Measurements from ENCODE around the gene CD164L2.
A peak's percentile ranks its signal among the peaks of the same experiment; 100 is the strongest.

The CD164L2 gene

DNA sequence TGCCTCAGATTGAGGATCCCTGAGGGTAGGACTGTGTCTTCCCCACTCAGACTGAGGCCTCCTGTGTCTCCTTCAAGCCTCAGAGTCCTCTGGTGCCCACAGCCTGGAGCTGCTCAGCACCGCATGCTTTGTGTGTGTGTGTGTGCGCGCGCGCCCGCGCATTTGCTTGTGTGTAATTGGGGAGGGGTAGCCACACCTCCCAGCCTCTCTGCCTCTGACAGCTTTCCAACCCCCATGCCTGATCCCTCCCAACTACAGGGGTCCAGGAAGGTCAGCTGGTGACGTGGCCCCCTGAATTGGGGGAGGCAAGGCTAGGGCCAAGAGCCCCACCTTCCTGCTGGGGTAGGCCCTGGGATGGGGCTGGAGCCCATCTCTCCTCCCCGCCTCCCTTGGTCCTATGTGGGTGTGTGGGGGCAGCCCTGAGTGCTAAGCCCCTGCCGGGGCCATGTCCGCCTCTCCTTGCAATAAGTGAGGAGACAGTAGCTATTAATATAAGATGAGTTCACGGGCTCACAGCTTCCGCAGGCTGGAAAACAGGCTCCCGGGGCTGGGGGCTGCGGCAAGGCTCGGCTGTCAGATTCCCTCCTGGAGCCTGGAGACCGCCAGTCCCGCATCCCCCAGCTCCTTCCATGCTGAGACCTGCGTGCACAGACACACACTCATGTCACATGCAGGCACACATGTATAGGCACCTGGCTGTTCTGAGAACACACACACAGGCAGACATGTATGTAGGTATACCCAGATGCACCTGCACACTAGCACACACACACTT is 16.3 kb upstream of the CD164L2 start:
- no peak overlapping the region for H4K5ac ChIP-seq (ENCODE audit: low read length)
- no peaks in the 10 kb centered on the region for H3K27me3 ChIP-seq (ENCODE audit: insufficient read depth, low read length, poor library complexity)
- no peak overlapping the region for H3K23ac ChIP-seq (ENCODE audit: low read length)
- no peak overlapping the region for H3K18ac ChIP-seq (ENCODE audit: low read length)
- peak overlapping the region; percentile 30 for H3K56ac ChIP-seq (ENCODE audit: low read length)
- H3K79me1 ChIP-seq (ENCODE audit: low read length): no peaks in the 10 kb centered on the region
- H2BK120ac ChIP-seq (ENCODE audit: low read depth, low read length): no peak overlapping the region
- DNase-seq: no peak
- no peak overlapping the region for H3K4me2 ChIP-seq (ENCODE audit: low read length)
- no peak overlapping the region for H4K8ac ChIP-seq (ENCODE audit: low read depth, low read length)
- WGBS (ENCODE audit: extremely low coverage, insufficient coverage, low lambda C conversion rate): no CpG with 5 or more reads among the region's 19 CpGs
- no peak overlapping the region for H2AK5ac ChIP-seq (ENCODE audit: low read length)
- no peak overlapping the region for H3K27ac ChIP-seq (ENCODE audit: low read depth, low read length)
- H3K4ac ChIP-seq (ENCODE audit: low read depth, low read length): no peak overlapping the region
- peak overlapping the region; percentile 8 for H3K9ac ChIP-seq (ENCODE audit: low read length)
- no peak overlapping the region for H2BK5ac ChIP-seq (ENCODE audit: low read length)
- no peak overlapping the region for H2BK15ac ChIP-seq (replicated peaks; ENCODE audit: low read depth)
- no peaks in the 10 kb centered on the region for H3K4me1 ChIP-seq (ENCODE audit: control insufficient read depth, low read depth, low read length)
- H3K4me3 ChIP-seq (ENCODE audit: low read length): no peak overlapping the region
- no peaks in the 10 kb centered on the region for H3K36me3 ChIP-seq (ENCODE audit: control insufficient read depth, insufficient read depth, low read length)
- no peaks in the 10 kb centered on the region for H3K79me2 ChIP-seq (ENCODE audit: control insufficient read depth, insufficient read depth, low read length)

DNA sequence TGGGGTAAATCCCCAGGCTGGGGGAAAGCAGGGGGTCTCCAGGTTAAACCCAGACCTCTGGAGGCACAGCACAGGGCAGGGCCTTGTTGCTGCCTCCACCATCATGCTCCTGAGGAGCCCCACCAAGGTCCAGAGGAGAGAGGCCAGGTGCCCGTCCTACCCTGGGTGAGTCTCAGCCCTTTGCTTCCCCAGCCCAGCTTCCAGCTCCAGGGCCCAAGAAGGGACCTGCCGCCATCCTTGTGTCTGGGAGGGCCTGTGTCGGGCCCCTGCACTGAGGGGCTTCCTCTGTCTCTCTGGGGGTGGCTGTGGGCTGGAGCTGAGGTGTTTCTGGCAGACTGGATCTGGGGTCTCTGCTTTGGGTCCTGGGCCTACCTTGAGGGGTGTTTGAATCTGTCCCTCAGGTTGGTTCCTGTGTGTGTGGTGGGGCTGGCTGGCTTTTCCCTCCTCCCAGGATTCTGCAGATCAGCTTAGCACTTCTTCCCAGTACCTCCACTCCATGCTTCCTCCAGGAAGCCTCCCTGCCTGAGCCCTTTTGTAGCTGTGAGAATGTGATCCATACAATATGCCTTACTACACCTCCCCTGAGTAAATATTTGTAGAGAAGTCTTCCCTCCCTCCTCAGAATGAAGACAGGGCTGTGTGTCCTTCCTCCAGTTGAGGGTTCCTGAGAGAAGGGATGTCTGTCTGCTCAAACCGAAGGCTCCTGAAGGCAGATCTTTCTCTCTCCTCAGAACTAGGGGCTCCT is 15.4 kb upstream of the CD164L2 start:
- peak; percentile 30 for DNase-seq
- Histone ChIP-seq H3K4me1 (ENCODE audit: control insufficient read depth, low read depth, low read length) (no peaks in the 10 kb centered on the region), H2BK15ac (replicated peaks; ENCODE audit: low read depth) (no peak overlapping the region), H3K4ac (ENCODE audit: low read depth, low read length) (no peak overlapping the region), H3K36me3 (ENCODE audit: control insufficient read depth, insufficient read depth, low read length) (no peaks in the 10 kb centered on the region), H4K5ac (ENCODE audit: low read length) (no peak overlapping the region), H4K8ac (ENCODE audit: low read depth, low read length) (no peak overlapping the region), H3K27ac (ENCODE audit: low read depth, low read length) (no peak overlapping the region), H2AK5ac (ENCODE audit: low read length) (no peak overlapping the region), H3K9ac (ENCODE audit: low read length) (peak overlapping the region; percentile 8), H2BK5ac (ENCODE audit: low read length) (no peak overlapping the region), H3K18ac (ENCODE audit: low read length) (no peak overlapping the region), H3K79me2 (ENCODE audit: control insufficient read depth, insufficient read depth, low read length) (no peaks in the 10 kb centered on the region), H3K79me1 (ENCODE audit: low read length) (no peaks in the 10 kb centered on the region), H3K23ac (ENCODE audit: low read length) (no peak overlapping the region), H3K4me2 (ENCODE audit: low read length) (no peak overlapping the region), H3K27me3 (ENCODE audit: insufficient read depth, low read length, poor library complexity) (no peaks in the 10 kb centered on the region), H3K56ac (ENCODE audit: low read length) (peak overlapping the region; percentile 30), H3K4me3 (ENCODE audit: low read length) (no peak overlapping the region), H2BK120ac (ENCODE audit: low read depth, low read length) (no peak overlapping the region)
- no CpG with 5 or more reads among the region's 4 CpGs for WGBS (ENCODE audit: extremely low coverage, insufficient coverage, low lambda C conversion rate)

DNA sequence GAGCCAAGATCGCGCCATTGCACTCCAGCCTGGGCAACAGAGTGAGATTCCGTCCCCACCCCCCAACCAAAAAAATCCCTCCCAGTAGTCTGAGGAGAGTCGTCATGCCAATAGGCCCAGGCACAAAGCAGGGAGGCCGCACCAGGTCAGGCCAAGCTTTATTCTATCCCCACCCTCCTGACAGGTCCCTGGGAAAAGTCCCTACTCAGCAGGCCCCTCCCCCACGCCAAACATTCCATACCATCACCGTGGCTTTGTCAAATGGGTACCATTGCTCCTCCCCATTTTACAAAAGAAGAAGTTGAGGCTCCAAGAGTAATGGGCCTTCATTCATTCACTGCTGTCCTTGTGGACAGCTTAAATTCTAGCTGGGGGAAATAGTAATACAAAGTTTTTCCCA is 14.6 kb upstream of the CD164L2 start:
- H4K5ac ChIP-seq (ENCODE audit: low read length): no peak overlapping the region
- H3K27me3 ChIP-seq (ENCODE audit: insufficient read depth, low read length, poor library complexity): no peaks in the 10 kb centered on the region
- H3K79me1 ChIP-seq (ENCODE audit: low read length): peaks cover 4% of the 10 kb centered on the region
- H3K4ac ChIP-seq (ENCODE audit: low read depth, low read length): no peak overlapping the region
- no peak overlapping the region for H3K18ac ChIP-seq (ENCODE audit: low read length)
- no peaks in the 10 kb centered on the region for H3K4me1 ChIP-seq (ENCODE audit: control insufficient read depth, low read depth, low read length)
- no peak overlapping the region for H3K9ac ChIP-seq (ENCODE audit: low read length)
- peak; percentile 51 for DNase-seq
- no peak overlapping the region for H2AK5ac ChIP-seq (ENCODE audit: low read length)
- H3K27ac ChIP-seq (ENCODE audit: low read depth, low read length): no peak overlapping the region
- H3K23ac ChIP-seq (ENCODE audit: low read length): no peak overlapping the region
- no peak overlapping the region for H2BK15ac ChIP-seq (replicated peaks; ENCODE audit: low read depth)
- H3K4me3 ChIP-seq (ENCODE audit: low read length): no peak overlapping the region
- H2BK120ac ChIP-seq (ENCODE audit: low read depth, low read length): no peak overlapping the region
- no peak overlapping the region for H3K56ac ChIP-seq (ENCODE audit: low read length)
- no peak overlapping the region for H3K4me2 ChIP-seq (ENCODE audit: low read length)
- H3K79me2 ChIP-seq (ENCODE audit: control insufficient read depth, insufficient read depth, low read length): no peaks in the 10 kb centered on the region
- WGBS (ENCODE audit: extremely low coverage, insufficient coverage, low lambda C conversion rate): no CpG with 5 or more reads among the region's 7 CpGs
- H2BK5ac ChIP-seq (ENCODE audit: low read length): no peak overlapping the region
- no peak overlapping the region for H4K8ac ChIP-seq (ENCODE audit: low read depth, low read length)
- no peaks in the 10 kb centered on the region for H3K36me3 ChIP-seq (ENCODE audit: control insufficient read depth, insufficient read depth, low read length)

DNA sequence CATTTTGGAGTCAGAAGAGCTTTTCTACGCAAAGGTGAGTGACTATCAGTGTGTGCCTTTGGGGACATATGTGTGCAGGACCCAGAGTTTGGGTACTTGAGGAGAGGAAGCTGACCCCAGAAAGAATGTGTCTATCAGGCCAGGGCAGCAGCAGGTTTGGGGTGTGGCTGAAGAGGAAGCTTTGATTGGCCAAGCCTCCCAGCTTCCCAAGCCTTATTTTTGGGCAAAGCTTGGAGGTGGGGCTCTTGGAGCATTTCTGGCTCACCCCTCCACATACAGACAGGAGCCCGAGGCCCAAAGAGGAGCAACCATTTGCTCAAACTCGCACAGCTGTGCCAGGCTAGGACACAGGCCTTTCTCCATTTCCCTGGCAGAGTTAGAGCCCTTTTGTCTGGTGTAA is 14.0 kb upstream of the CD164L2 start:
- no peaks in the 10 kb centered on the region for H3K79me2 ChIP-seq (ENCODE audit: control insufficient read depth, insufficient read depth, low read length)
- no peak overlapping the region for H3K27ac ChIP-seq (ENCODE audit: low read depth, low read length)
- H3K18ac ChIP-seq (ENCODE audit: low read length): no peak overlapping the region
- H4K5ac ChIP-seq (ENCODE audit: low read length): no peak overlapping the region
- H3K9ac ChIP-seq (ENCODE audit: low read length): no peak overlapping the region
- peaks cover 4% of the 10 kb centered on the region for H3K79me1 ChIP-seq (ENCODE audit: low read length)
- H3K36me3 ChIP-seq (ENCODE audit: control insufficient read depth, insufficient read depth, low read length): no peaks in the 10 kb centered on the region
- no peak overlapping the region for H3K56ac ChIP-seq (ENCODE audit: low read length)
- no peak overlapping the region for H2BK5ac ChIP-seq (ENCODE audit: low read length)
- WGBS (ENCODE audit: extremely low coverage, insufficient coverage, low lambda C conversion rate): no CpG with 5 or more reads among the region's 3 CpGs
- H2AK5ac ChIP-seq (ENCODE audit: low read length): no peak overlapping the region
- no peak overlapping the region for H3K23ac ChIP-seq (ENCODE audit: low read length)
- no peak overlapping the region for H3K4ac ChIP-seq (ENCODE audit: low read depth, low read length)
- DNase-seq: no peak
- no peak overlapping the region for H3K4me3 ChIP-seq (ENCODE audit: low read length)
- H2BK15ac ChIP-seq (replicated peaks; ENCODE audit: low read depth): no peak overlapping the region
- no peaks in the 10 kb centered on the region for H3K27me3 ChIP-seq (ENCODE audit: insufficient read depth, low read length, poor library complexity)
- H4K8ac ChIP-seq (ENCODE audit: low read depth, low read length): no peak overlapping the region
- no peak overlapping the region for H2BK120ac ChIP-seq (ENCODE audit: low read depth, low read length)
- no peaks in the 10 kb centered on the region for H3K4me1 ChIP-seq (ENCODE audit: control insufficient read depth, low read depth, low read length)
- no peak overlapping the region for H3K4me2 ChIP-seq (ENCODE audit: low read length)

DNA sequence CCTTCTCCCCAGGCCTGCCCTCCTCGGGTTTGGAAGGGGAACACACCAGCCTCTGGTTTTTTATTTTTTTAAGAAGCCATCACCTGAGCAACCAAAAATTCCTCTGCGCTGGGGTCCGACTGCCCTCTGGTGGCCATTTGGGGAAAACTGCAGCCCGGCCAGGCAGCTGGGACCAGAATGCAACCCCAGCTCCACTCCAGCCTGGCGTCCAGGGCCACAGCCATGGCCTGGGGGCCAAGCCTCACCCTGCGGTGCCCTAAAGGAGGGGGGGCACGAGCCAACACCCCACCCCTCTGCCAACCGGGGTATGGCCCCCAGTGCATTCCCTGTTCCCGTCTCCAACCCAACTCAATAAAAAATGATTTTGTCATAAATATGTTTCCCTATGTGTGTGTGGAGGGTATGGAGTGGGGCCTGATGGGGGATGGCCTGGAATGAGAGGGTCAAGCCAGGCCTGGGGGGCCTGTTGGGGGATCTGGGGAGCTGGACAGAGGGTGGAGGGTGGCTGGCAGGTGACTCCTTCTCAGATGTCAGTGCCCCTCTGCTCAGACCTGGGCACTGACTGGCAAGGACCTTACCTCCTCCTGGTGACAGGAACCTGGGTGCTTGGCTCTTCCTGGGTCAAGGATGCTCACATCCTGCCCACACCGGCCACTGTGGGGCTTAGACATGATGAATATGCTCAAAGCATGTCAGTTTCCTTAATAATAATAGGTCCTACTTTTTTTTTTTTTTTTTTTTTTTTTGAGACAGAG is 12.5 kb upstream of the CD164L2 start:
- H2AK5ac ChIP-seq (ENCODE audit: low read length): no peak overlapping the region
- H2BK120ac ChIP-seq (ENCODE audit: low read depth, low read length): no peak overlapping the region
- H3K4ac ChIP-seq (ENCODE audit: low read depth, low read length): no peak overlapping the region
- H3K9ac ChIP-seq (ENCODE audit: low read length): no peak overlapping the region
- no peak overlapping the region for H4K8ac ChIP-seq (ENCODE audit: low read depth, low read length)
- H3K79me2 ChIP-seq (ENCODE audit: control insufficient read depth, insufficient read depth, low read length): no peaks in the 10 kb centered on the region
- H3K18ac ChIP-seq (ENCODE audit: low read length): no peak overlapping the region
- H3K56ac ChIP-seq (ENCODE audit: low read length): no peak overlapping the region
- no peak overlapping the region for H3K4me2 ChIP-seq (ENCODE audit: low read length)
- DNase-seq: peak; percentile 90
- no peaks in the 10 kb centered on the region for H3K36me3 ChIP-seq (ENCODE audit: control insufficient read depth, insufficient read depth, low read length)
- H3K27ac ChIP-seq (ENCODE audit: low read depth, low read length): no peak overlapping the region
- H3K79me1 ChIP-seq (ENCODE audit: low read length): peaks cover 4% of the 10 kb centered on the region
- H2BK5ac ChIP-seq (ENCODE audit: low read length): no peak overlapping the region
- no peak overlapping the region for H2BK15ac ChIP-seq (replicated peaks; ENCODE audit: low read depth)
- H3K4me3 ChIP-seq (ENCODE audit: low read length): no peak overlapping the region
- peaks cover 2% of the 10 kb centered on the region for H3K4me1 ChIP-seq (ENCODE audit: control insufficient read depth, low read depth, low read length)
- H3K27me3 ChIP-seq (ENCODE audit: insufficient read depth, low read length, poor library complexity): no peaks in the 10 kb centered on the region
- no CpG with 5 or more reads among the region's 10 CpGs for WGBS (ENCODE audit: extremely low coverage, insufficient coverage, low lambda C conversion rate)
- H3K23ac ChIP-seq (ENCODE audit: low read length): no peak overlapping the region
- H4K5ac ChIP-seq (ENCODE audit: low read length): no peak overlapping the region

Measured in mesendoderm (in vitro differentiated cells).